ENCODE results near the gene RCN1.
A peak's percentile ranks its signal among the peaks of the same experiment; 100 is the strongest.
"Not testable (repeated sequence)": the region's sequence is repeated elsewhere in the genome, so short reads cannot be mapped to it uniquely, and the experiment has no call there.

Gene RCN1

GRCh38 chr11:32073644-32074026 lies 17.2 kb upstream of the RCN1 start:
- DNase-seq (ENCODE audit: insufficient read length, low spot score) (no peak), FAIRE-seq (no peak)

- FAIRE-seq (no peak), DNase-seq (ENCODE audit: insufficient read length, low spot score) (no peak)
Measured at GRCh38 chr11:32079553-32079952, 11.3 kb upstream of the RCN1 start.

- FAIRE-seq: no peak
- no peak for DNase-seq (ENCODE audit: insufficient read length, low spot score)
Measured at GRCh38 chr11:32080361-32080980, 10.4 kb upstream of the RCN1 start.

- no peak for FAIRE-seq
- DNase-seq (ENCODE audit: insufficient read length, low spot score): no peak
Measured at GRCh38 chr11:32081129-32081641, 9.7 kb upstream of the RCN1 start.

- DNase-seq (ENCODE audit: insufficient read length, low spot score) (no peak), FAIRE-seq (no peak)
Measured at GRCh38 chr11:32081901-32082300, 9.0 kb upstream of the RCN1 start.

GRCh38 chr11:32082346-32082986 lies 8.4 kb upstream of the RCN1 start:
- FAIRE-seq (no peak), DNase-seq (ENCODE audit: insufficient read length, low spot score) (no peak)

DNA sequence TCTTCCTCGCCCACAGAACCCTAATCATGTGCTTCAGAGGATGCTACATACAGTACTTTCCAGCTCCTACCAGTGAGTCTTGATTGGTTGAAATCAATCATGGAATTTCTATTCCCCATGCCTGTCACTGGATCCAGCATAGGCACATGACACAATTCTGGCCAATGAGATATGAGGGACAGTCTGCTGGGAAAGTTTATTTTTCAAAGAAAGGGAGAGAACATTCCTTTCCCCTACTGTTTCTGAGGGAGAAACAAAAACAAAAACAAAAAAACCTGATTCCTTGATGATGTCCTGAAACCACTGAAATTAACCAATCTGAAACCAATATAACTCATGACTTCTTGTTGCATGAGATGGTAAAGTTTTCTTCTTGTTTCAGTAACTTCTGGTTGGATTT lies 3.3 kb upstream of the RCN1 start:
- DNase-seq (ENCODE audit: insufficient read length, low spot score) (no peak), FAIRE-seq (no peak)

DNA sequence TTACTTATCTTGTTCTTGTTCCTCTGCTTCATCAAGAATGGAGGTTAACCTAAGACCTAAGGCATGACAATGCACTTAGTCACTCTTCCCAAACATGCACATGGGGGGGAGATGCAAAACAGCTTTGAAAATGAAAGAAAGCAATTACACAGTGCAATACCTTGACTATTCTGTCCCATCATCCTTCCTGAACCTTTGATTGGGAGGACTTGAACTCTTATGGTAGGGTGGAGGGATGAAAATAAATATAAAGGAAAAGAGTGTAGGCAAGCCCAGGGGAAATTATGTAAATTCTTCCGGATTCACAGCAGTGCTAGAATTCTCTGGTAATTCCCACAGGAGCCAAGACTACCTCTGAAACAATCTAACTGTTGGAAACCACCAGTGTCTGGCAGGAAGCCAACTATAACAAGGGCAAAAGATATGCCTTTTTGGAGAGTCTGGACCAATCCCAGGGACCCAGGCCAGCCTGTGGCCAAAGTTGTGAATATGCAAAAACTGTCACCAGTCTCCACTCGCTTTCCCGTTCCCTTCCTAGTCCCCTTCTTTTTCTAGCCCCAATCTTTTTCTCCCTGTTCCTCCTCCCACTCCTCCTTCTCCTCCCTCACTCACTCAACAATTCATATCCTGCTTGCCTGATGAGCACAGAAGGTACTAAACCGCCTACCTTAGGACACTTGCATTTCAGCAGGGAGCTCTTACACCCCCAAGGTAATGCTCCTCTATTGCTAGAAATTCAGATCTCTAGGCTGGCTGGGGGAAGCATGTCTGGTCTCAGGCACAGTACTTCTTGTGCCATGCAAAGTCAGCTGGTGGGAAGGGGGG lies 2.5 kb upstream of the RCN1 start:
- DNase-seq (ENCODE audit: insufficient read length, low spot score): no peak
- peak; percentile 91 for FAIRE-seq

DNA sequence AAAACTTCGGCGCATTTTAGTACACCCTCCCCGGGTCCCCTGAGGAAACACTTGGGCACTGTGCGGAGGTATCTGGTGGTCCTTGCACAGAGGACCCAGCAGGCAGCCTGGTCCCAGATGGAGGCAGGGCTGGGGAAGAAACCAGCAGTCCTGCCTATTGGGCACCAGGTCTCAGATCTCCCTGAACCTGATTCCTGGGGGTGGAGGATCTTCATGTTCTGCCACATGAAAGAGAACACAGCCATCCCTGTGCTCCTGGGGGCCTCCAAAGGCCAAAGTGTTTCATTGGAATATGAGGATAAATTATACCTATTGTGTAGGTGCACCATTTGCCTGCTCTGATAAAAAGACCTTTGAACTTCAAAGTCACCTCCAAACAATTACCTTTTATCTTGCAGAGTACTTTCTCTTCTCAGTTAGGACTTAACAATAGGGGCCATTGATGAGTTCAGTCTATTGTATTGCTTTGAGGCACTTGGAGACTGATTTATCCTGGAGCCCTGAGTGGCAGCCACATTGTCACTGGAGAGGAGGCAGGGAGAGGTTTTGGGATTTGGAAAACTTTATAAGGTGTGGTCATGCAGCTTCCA lies 1.8 kb downstream of the RCN1 start:
- FAIRE-seq: no peak
- no peak for DNase-seq (ENCODE audit: insufficient read length, low spot score)

DNA sequence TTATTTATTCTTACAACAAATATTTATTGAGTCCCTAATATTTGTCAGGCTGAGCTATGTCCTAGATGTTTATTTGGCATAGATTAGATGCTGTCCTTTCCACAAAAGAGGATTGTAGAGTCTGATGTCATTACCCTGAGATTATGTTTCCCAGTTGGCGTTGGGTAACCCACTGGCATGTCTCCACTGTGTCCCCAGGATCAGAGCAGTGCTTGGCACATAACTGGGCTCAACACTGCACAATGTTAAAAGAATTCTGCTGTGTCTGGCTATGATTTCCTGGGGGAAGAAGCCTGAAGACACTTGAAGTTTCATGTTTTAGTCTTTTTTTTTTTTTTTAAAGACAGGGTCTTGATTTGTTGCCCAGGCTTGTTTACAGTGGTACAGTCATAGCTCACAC lies 4.0 kb downstream of the RCN1 start:
- no peak for FAIRE-seq

DNA sequence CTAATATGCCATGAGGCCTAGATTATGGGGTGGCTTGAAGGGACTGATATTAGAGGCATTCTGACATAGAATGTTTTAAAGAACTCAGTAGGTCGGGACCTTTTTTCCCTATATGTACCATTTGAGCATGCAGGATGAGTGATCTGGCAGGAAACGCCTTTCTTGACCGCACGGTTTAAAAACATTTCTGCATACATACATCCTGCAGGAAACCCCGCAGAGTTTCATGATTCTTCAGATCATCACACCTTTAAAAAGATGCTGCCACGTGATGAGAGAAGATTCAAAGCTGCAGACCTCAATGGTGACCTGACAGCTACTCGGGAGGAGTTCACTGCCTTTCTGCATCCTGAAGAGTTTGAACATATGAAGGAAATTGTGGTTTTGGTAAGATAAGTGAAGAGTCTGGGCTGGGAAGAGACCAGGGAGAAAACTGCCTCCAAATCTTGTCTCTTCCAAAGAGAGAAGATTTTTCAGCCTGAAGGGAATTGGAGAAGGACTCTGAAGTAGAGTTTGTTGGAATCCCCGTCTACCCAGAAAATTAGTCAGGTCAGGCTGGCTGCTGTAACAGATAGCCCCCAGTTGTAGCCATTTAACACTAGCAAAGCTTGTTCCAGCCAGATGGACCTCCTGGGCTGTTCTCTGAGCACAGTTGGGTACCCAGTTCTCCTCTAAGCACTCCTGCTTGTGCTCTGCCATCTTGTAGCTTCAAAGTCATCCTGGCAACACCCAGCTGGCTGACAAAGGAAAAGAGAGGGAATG lies 7.4 kb downstream of the RCN1 start:
- FAIRE-seq (no peak), DNase-seq (ENCODE audit: insufficient read length, low spot score) (no peak)

More for the DNA sequence above, 4.0 kb downstream of the RCN1 start:
- DNase-seq (ENCODE audit: insufficient read length, low spot score): no peak

- DNase-seq (ENCODE audit: insufficient read length, low spot score) (no peak), FAIRE-seq (no peak)
Measured at GRCh38 chr11:32099516-32099915, 8.6 kb downstream of the RCN1 start.

DNA sequence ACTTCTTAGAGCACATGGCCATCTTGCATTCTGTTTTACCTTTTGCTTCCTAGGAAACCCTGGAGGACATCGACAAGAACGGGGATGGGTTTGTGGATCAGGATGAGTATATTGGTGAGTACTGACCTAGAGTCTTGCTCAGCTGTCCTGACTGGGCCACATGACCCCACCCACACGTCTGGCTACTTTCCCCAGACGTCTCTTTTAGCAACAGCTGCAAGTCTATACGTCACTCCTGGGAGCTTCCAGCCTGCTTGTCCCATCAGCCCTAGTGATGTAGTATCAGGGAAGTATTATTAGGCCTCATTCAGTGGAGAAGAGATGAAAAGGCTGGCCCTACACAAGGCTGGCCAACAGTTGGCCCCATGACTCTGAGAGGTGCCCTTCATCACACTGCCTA lies 9.6 kb downstream of the RCN1 start:
- no peak for FAIRE-seq
- DNase-seq (ENCODE audit: insufficient read length, low spot score): no peak

DNA sequence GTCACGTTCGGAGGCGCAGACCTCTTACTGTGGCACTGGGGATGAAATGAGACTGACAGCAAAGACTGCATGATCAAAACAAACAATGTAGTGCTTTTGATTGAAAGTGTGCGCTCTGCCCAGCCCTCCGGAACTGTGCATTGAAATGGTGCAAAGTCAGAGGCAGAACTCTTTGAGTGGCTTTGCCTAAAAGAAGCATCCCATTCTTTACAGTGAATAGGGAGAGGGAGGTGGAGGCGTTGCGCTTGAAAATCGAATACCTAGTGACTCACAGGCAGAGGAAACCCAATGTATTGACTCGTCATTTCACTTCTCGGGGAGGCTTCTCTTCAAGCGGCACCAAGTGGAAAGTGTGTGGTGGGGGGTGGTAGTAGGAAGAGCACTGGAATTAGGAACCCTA lies 10.9 kb downstream of the RCN1 start:
- DNase-seq (ENCODE audit: insufficient read length, low spot score) (no peak), FAIRE-seq (no peak)

GRCh38 chr11:32103121-32103719 lies 12.3 kb downstream of the RCN1 start:
- not testable (repeated sequence) for DNase-seq (ENCODE audit: insufficient read length, low spot score); FAIRE-seq

DNA sequence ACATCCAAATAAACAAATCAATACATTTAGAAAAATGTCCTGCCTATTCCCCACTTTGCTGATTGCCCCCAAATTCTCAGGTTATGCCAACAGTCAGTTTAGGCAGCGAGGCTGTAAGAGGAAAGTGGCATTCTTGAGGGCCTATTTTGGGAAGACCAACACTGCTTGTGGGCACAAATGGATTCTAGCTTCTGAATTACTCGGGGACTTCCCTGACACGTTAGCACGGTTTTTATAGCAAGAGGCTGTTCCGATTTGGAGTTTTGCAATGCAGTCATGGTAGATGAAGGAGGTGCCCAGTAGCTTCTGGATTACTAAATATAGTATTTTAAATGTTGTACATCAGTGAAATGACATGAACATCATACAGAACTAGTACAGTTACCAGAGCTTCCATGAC lies 13.1 kb downstream of the RCN1 start:
- DNase-seq (ENCODE audit: insufficient read length, low spot score) (no peak), FAIRE-seq (no peak)

DNA sequence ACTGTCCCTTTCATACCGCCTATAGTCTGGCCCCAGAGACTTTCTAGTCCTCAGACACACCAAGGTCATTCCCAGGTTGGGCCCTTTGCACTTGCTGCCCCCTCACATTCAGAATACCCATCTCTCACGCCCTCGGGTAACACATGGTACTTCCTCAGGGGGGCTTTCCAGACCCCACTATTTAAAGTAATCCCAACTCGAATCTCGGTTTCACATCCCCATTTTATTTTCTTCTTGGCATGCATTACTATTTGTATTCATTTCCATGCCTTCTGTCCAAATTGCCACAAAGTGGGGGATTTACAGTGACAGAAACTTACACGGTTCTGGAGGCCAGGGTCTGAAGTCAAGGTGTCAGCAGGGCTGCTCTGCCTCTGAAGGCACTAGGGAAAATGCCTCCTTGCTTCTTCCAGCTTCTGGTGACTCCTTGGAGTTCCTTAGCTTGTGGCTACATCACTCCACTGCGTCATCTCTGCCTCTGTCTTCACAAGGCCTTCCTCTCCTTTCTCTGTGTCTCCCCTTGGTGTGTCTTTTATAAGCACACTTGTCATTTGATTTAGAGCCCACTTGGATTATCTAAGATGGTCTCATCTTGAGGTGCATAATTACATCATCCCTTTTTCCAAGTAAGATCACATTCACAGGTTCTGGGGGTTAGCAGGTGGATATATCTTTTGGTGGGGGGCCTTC lies 15.1 kb downstream of the RCN1 start:
- FAIRE-seq (peak; percentile 48), DNase-seq (ENCODE audit: insufficient read length, low spot score) (no peak)

DNA sequence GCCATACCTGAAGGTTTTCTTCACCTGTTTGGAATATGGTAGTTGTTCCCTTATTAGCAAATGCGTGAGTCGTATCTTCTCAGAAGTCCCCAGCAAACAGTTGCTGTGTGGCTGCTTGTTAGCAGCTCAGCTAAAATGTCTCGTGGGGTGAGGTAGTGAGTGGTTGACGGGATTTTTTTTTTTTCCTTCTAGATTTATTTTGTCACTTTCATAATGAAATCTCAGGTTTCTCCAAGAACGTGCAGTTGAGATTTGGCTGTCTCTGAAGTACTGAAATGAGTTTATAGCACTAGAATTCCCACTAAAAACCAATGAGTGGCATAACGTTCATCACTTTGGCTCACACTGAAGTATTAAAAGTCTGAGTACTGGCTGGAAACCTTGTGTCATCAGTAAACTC lies 16.8 kb downstream of the RCN1 start:
- no peak for FAIRE-seq
- no peak for DNase-seq (ENCODE audit: insufficient read length, low spot score)

DNA sequence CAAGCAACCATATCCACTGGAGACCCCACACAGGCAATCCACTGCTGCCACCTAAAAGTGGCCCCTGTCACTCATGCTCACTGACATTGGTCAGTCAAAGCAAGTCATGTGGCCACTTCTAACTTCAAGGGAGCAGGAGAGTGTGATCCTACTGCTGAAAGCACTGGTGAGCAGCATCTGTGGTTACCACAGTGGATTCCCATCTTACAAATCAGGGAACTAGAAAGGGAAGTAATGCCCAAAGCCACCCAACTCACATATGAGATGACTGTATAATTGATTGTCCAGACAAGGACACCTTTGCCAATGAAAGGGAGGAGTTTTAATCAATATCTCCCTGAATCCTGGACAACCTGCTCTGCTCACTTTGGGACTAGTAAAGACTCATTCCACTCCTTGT lies 17.7 kb downstream of the RCN1 start:
- DNase-seq (ENCODE audit: insufficient read length, low spot score): no peak
- no peak for FAIRE-seq

- DNase-seq (ENCODE audit: insufficient read length, low spot score): no peak
- FAIRE-seq: no peak
Measured at GRCh38 chr11:32109138-32109537, 18.3 kb downstream of the RCN1 start.
